Measurements from ENCODE around the gene TMTC2. TPM values are rescaled to one million over a fixed set of nuclear protein-coding genes. Genes with fewer than 3 reads are reported as not detected.
"Not testable (repeated sequence)": the region's sequence is repeated elsewhere in the genome, so short reads cannot be mapped to it uniquely, and the experiment has no call there.

TMTC2 gene
- polyA plus RNA-seq, 1 donor = 46.4 TPM

- no peak for DNase-seq
These were observed 390.3 kb downstream of the TMTC2 start for GRCh38 chr12:83077041-83077440.

GRCh38 chr12:83082690-83083276 lies 396.1 kb downstream of the TMTC2 start:
- peak; percentile 22 for DNase-seq

GRCh38 chr12:83083616-83084015 lies 396.9 kb downstream of the TMTC2 start:
- DNase-seq = no peak

- no peak for DNase-seq
These were observed 398.0 kb downstream of the TMTC2 start for GRCh38 chr12:83084516-83085234.

- no peak for DNase-seq
These were observed 399.3 kb downstream of the TMTC2 start for GRCh38 chr12:83086023-83086422.

- no peak for DNase-seq
These were observed 402.9 kb downstream of the TMTC2 start for GRCh38 chr12:83089575-83089974.

GRCh38 chr12:83092129-83092528 lies 405.4 kb downstream of the TMTC2 start:
- DNase-seq = no peak

GRCh38 chr12:83092606-83093005 lies 405.9 kb downstream of the TMTC2 start:
- DNase-seq = no peak

GRCh38 chr12:83093426-83093825 lies 406.7 kb downstream of the TMTC2 start:
- DNase-seq = no peak

GRCh38 chr12:83097643-83098342 lies 411.1 kb downstream of the TMTC2 start:
- DNase-seq = no peak

- no peak for DNase-seq
These were observed 412.7 kb downstream of the TMTC2 start for GRCh38 chr12:83099436-83099835.

GRCh38 chr12:83102499-83102898 lies 415.8 kb downstream of the TMTC2 start:
- no peak for DNase-seq

- DNase-seq = no peak
These were observed 420.2 kb downstream of the TMTC2 start for GRCh38 chr12:83106873-83107272.

- no peak for DNase-seq
These were observed 423.7 kb downstream of the TMTC2 start for GRCh38 chr12:83110424-83110823.

GRCh38 chr12:83113945-83114344 lies 427.2 kb downstream of the TMTC2 start:
- no peak for DNase-seq

- DNase-seq = no peak
These were observed 428.3 kb downstream of the TMTC2 start for GRCh38 chr12:83114966-83115365.

GRCh38 chr12:83117926-83118325 lies 431.2 kb downstream of the TMTC2 start:
- not testable (repeated sequence) for DNase-seq

GRCh38 chr12:83121897-83122622 lies 435.4 kb downstream of the TMTC2 start:
- DNase-seq = no peak

GRCh38 chr12:83122623-83122934 lies 435.9 kb downstream of the TMTC2 start:
- no peak for DNase-seq

GRCh38 chr12:83123039-83123438 lies 436.3 kb downstream of the TMTC2 start:
- DNase-seq = no peak

- no peak for DNase-seq
These were observed 441.8 kb downstream of the TMTC2 start for GRCh38 chr12:83128540-83128939.

GRCh38 chr12:83130178-83130577 lies 443.5 kb downstream of the TMTC2 start:
- DNase-seq = no peak

GRCh38 chr12:83132360-83132759 lies 445.7 kb downstream of the TMTC2 start:
- no peak for DNase-seq

All from left kidney (tissue), 2 donors.